ENCODE results near the gene PSMF1.

Gene PSMF1

GRCh38 chr20:1169224-1169623 lies 50.8 kb downstream of the PSMF1 start:
- Histone ChIP-seq H3K9me3 (no peaks in the 10 kb centered on the region), H3K27me3 (no peaks in the 10 kb centered on the region), H3K36me3 (peaks cover 100% of the 10 kb centered on the region), H3K27ac (no peak overlapping the region), H3K4me1 (ENCODE audit: control insufficient read depth in 1 of 2, insufficient read depth in 1 of 2, low read depth in 1 of 2, low read length in 1 of 2) (peaks cover 0 to 3% of the 10 kb centered on the region in 2 experiments), H3K4me3 (ENCODE audit: low read depth in 1 of 2, low read length in 1 of 2) (no peak overlapping the region)
- no peak for TF ChIP-seq CTCF (IDR thresholded peaks at IDR 0.05)

GRCh38 chr20:1171461-1172093 lies 53.2 kb downstream of the PSMF1 start:
- Histone ChIP-seq H3K27ac (no peak overlapping the region), H3K36me3 (peaks cover 98% of the 10 kb centered on the region), H3K4me1 (ENCODE audit: control insufficient read depth in 1 of 2, insufficient read depth in 1 of 2, low read depth in 1 of 2, low read length in 1 of 2) (no peaks in the 10 kb centered on the region), H3K4me3 (ENCODE audit: low read depth in 1 of 2, low read length in 1 of 2) (no peak overlapping the region), H3K27me3 (no peaks in the 10 kb centered on the region), H3K9me3 (no peaks in the 10 kb centered on the region)
- TF ChIP-seq CTCF (IDR thresholded peaks at IDR 0.05), result no peak

GRCh38 chr20:1173698-1174097 lies 55.3 kb downstream of the PSMF1 start:
- Histone ChIP-seq H3K4me1 (ENCODE audit: control insufficient read depth in 1 of 2, insufficient read depth in 1 of 2, low read depth in 1 of 2, low read length in 1 of 2) (no peaks in the 10 kb centered on the region), H3K36me3 (peaks cover 84% of the 10 kb centered on the region), H3K27ac (no peak overlapping the region), H3K4me3 (ENCODE audit: low read depth in 1 of 2, low read length in 1 of 2) (no peak overlapping the region), H3K27me3 (no peaks in the 10 kb centered on the region), H3K9me3 (no peaks in the 10 kb centered on the region)
- TF ChIP-seq CTCF (IDR thresholded peaks at IDR 0.05), result no peak

GRCh38 chr20:1174787-1175186 lies 56.4 kb downstream of the PSMF1 start:
- no peak for TF ChIP-seq CTCF (IDR thresholded peaks at IDR 0.05)
- Histone ChIP-seq H3K4me3 (ENCODE audit: low read depth in 1 of 2, low read length in 1 of 2) (no peak overlapping the region), H3K27me3 (no peaks in the 10 kb centered on the region), H3K4me1 (ENCODE audit: control insufficient read depth in 1 of 2, insufficient read depth in 1 of 2, low read depth in 1 of 2, low read length in 1 of 2) (no peaks in the 10 kb centered on the region), H3K36me3 (peaks cover 73% of the 10 kb centered on the region), H3K9me3 (no peaks in the 10 kb centered on the region), H3K27ac (no peak overlapping the region)

- Histone ChIP-seq H3K36me3 (peaks cover 47% of the 10 kb centered on the region), H3K4me1 (ENCODE audit: control insufficient read depth in 1 of 2, insufficient read depth in 1 of 2, low read depth in 1 of 2, low read length in 1 of 2) (no peaks in the 10 kb centered on the region), H3K27me3 (peaks cover 10% of the 10 kb centered on the region), H3K4me3 (ENCODE audit: low read depth in 1 of 2, low read length in 1 of 2) (no peak overlapping the region), H3K9me3 (no peaks in the 10 kb centered on the region), H3K27ac (no peak overlapping the region)
- TF ChIP-seq CTCF (IDR thresholded peaks at IDR 0.05), result no peak
Measured at GRCh38 chr20:1177680-1178079, 59.3 kb downstream of the PSMF1 start.
